ENCODE measurements around the gene TRMT5.

Gene TRMT5

DNA sequence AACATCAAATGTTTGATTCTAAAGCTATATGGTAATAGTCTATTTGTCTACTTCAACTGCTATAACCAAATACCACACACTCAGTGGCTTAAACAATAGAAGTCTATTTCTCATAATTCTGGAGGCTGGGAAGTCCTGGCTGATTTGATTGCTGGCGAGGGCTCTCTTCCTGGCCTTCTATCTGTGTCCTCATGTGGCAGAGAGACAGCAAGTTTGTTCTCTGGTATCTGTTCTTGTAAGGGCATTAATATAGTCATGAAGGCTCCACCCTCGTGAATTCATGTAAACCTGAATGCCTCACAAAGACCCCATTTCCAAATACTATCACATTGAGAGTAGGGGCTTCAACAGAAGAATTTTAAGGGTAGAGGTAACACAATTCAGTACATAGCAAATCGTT lies 34.1 kb downstream of the TRMT5 start:
- Histone ChIP-seq H3K36me3 (ENCODE audit: control insufficient read depth, insufficient read depth, low read length) (no peaks in the 10 kb centered on the region), H3K4me3 (replicated peaks; ENCODE audit: low read depth, low read length) (no peak overlapping the region), H3K27me3 (replicated peaks; ENCODE audit: control insufficient read depth, insufficient read depth, low read length) (no peaks in the 10 kb centered on the region)
- TF ChIP-seq, protein P1, sequence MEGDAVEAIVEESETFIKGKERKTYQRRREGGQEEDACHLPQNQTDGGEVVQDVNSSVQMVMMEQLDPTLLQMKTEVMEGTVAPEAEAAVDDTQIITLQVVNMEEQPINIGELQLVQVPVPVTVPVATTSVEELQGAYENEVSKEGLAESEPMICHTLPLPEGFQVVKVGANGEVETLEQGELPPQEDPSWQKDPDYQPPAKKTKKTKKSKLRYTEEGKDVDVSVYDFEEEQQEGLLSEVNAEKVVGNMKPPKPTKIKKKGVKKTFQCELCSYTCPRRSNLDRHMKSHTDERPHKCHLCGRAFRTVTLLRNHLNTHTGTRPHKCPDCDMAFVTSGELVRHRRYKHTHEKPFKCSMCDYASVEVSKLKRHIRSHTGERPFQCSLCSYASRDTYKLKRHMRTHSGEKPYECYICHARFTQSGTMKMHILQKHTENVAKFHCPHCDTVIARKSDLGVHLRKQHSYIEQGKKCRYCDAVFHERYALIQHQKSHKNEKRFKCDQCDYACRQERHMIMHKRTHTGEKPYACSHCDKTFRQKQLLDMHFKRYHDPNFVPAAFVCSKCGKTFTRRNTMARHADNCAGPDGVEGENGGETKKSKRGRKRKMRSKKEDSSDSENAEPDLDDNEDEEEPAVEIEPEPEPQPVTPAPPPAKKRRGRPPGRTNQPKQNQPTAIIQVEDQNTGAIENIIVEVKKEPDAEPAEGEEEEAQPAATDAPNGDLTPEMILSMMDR (IDR thresholded peaks at IDR 0.05; ENCODE audit: insufficient read depth, low read length, poor library complexity, severe bottlenecking) = no peak
- no peak for DNase-seq (ENCODE audit: extremely low read depth, insufficient read length)

DNA sequence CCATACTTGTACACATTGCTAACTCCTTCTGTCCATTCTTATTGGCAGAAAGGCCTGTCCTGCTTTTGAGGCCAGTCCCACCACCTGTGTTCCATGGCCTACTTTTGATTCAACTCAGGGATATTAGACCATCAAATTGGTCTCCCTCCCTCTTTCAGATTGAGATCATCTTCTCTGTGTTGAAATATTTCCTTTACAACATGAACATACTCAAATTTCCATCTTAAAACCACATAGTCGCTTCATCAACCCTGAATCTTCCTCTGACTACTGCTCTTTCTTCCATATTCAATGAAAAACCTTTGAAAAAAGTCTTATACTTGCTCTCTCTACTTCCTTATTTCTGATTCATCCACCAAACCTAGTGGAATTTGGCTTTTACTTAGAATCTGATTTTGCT lies 34.9 kb downstream of the TRMT5 start:
- no peak for DNase-seq (ENCODE audit: extremely low read depth, insufficient read length)
- TF ChIP-seq, protein P1 (IDR thresholded peaks at IDR 0.05; ENCODE audit: insufficient read depth, low read length, poor library complexity, severe bottlenecking) = no peak
- Histone ChIP-seq H3K27me3 (replicated peaks; ENCODE audit: control insufficient read depth, insufficient read depth, low read length) (no peaks in the 10 kb centered on the region), H3K36me3 (ENCODE audit: control insufficient read depth, insufficient read depth, low read length) (no peaks in the 10 kb centered on the region), H3K4me3 (replicated peaks; ENCODE audit: low read depth, low read length) (no peak overlapping the region)

DNA sequence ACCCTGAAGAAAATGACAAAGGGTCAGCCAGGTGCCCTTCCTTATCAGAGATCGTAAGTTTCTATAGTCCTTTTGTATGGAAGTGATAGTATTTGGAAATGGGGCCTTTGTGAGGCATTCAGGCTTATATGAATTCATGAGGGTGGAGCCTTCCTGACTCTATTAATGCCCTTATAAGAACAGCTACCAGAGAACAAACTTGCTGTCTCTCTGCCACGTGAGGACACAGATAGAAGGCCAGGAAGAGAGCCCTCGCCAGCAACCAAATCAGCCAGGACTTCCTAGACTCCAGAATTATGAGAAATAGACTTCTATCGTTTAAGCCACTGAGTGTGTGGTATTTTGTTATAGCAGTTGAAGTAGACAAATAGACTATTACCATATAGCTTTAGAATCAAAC lies 36.7 kb downstream of the TRMT5 start:
- no peak for DNase-seq (ENCODE audit: extremely low read depth, insufficient read length)
- TF ChIP-seq, protein P1 (IDR thresholded peaks at IDR 0.05; ENCODE audit: insufficient read depth, low read length, poor library complexity, severe bottlenecking) = no peak
- H3K27me3 ChIP-seq (replicated peaks; ENCODE audit: control insufficient read depth, insufficient read depth, low read length) = no peaks in the 10 kb centered on the region
- no peak overlapping the region for H3K4me3 ChIP-seq (replicated peaks; ENCODE audit: low read depth, low read length)
- H3K36me3 ChIP-seq (ENCODE audit: control insufficient read depth, insufficient read depth, low read length) = no peaks in the 10 kb centered on the region

DNA sequence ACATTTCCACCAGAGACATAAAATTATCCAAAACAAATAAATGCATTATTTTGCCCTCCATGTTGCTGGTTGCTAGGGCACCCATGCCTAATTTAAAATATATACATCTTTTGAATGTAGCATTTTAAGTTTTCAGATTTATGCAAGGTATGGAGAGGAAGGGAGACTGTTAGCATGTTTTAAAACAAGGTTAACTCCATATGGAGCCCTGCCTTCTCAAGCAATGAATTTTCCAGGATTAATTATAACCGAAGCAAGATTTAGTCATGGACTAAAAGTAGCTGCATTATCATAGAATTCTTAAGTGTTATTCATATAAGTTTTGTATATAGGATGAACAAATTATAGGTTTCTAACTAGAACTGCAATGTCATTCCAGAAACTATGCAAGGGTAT lies 37.2 kb downstream of the TRMT5 start:
- DNase-seq (ENCODE audit: extremely low read depth, insufficient read length) = no peak
- Histone ChIP-seq H3K27me3 (replicated peaks; ENCODE audit: control insufficient read depth, insufficient read depth, low read length) (no peaks in the 10 kb centered on the region), H3K36me3 (ENCODE audit: control insufficient read depth, insufficient read depth, low read length) (no peaks in the 10 kb centered on the region), H3K4me3 (replicated peaks; ENCODE audit: low read depth, low read length) (no peak overlapping the region)
- TF ChIP-seq, protein P1 (IDR thresholded peaks at IDR 0.05; ENCODE audit: insufficient read depth, low read length, poor library complexity, severe bottlenecking) = no peak

DNA sequence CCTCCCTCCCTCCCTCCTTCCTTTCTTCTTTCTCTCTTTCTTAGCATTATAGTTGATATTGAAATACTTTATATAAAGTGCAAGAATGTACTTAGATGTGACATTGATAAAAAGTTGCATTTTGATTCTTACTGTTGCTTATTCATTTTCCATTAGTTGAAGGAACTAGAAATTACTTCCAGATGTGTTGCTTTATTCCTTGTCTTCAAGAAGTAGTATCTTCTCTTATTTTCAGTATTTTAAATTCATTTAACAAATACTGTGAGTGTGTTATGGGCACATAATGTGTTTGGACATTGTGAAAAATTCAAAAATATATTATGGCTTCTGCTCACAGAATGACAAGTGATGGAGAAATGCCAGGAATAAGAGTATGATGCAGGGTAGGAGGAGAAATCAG lies 45.6 kb downstream of the TRMT5 start:
- Histone ChIP-seq H3K4me3 (replicated peaks; ENCODE audit: low read depth, low read length) (no peak overlapping the region), H3K27me3 (replicated peaks; ENCODE audit: control insufficient read depth, insufficient read depth, low read length) (no peaks in the 10 kb centered on the region), H3K36me3 (ENCODE audit: control insufficient read depth, insufficient read depth, low read length) (no peaks in the 10 kb centered on the region)
- DNase-seq (ENCODE audit: extremely low read depth, insufficient read length) = no peak
- TF ChIP-seq, protein P1 (IDR thresholded peaks at IDR 0.05; ENCODE audit: insufficient read depth, low read length, poor library complexity, severe bottlenecking) = no peak

DNA sequence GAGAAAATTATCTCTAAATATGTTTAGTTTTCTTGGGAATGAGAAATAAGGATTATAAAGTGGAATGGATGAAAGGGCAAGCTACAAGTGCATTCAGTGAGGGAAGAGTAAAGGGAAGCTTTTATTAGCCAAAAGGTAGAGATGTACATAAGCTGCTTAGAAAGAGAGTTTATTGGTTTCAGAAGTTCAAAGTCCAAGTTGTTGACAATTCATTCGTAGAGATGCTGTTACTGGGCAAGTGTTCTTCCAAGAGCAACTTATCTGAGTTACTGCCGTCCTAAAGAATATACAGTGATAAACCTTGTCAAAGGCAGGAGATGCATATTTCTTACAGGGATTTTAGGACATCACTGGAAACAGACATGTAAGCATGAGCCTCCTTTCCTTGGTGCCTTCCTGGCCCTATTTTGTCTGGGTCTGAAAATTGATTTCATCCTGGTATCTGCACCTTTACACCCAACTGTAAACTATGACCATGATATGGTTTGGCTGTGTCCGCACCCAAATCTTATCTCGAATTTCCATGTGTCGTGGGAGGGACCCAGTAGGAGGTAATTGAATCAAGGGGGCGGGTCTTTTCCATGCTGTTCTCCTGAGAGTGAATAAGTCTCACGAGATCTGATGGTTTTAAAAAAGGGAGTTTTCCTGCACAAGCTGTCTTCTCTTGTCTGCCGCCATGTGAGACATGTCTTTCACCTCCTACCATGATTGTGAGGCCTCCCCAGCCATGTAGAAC lies 46.8 kb downstream of the TRMT5 start:
- no peaks in the 10 kb centered on the region for H3K27me3 ChIP-seq (replicated peaks; ENCODE audit: control insufficient read depth, insufficient read depth, low read length)
- no peak overlapping the region for H3K4me3 ChIP-seq (replicated peaks; ENCODE audit: low read depth, low read length)
- no peaks in the 10 kb centered on the region for H3K36me3 ChIP-seq (ENCODE audit: control insufficient read depth, insufficient read depth, low read length)
- TF ChIP-seq, protein P1 (IDR thresholded peaks at IDR 0.05; ENCODE audit: insufficient read depth, low read length, poor library complexity, severe bottlenecking) = no peak
- no peak for DNase-seq (ENCODE audit: extremely low read depth, insufficient read length)

All from GM06990 (cell line).